SK-N-MC (cell line): ENCODE data around the gene ZSCAN9.

Experiments
- DNase-seq: peaks from one replicate; pipeline ENCODE4 v3.0.0-alpha.2; 2011; ENCODE audit warnings: low read depth, low spot score
- H3K27ac ChIP-seq: fragments of 200-600 bp; sonication (generic); 2 replicates; pipeline ENCODE4 v1.5.1; 2016; ENCODE audit warnings: mixed run types
- H3K36me3 ChIP-seq: fragments of 200-600 bp; sonication (generic); 2 replicates; pipeline ENCODE4 v1.6.1; 2017; ENCODE audit warnings: antibody characterized with exemption, low read length, mixed read lengths; ENCODE audit not compliant: insufficient read depth
- H3K4me3 ChIP-seq: fragments of 200-600 bp; sonication (generic); 2 replicates; pipeline ENCODE4 v1.5.1; 2016
- H3K9ac ChIP-seq: fragments of 200-600 bp; sonication (generic); 2 replicates; pipeline ENCODE4 v1.8.0; 2017; ENCODE audit warnings: mixed run types, mixed read lengths; ENCODE audit not compliant: insufficient read length
- H3K9me3 ChIP-seq: fragments of 200-600 bp; sonication (generic); 2 replicates; pipeline ENCODE4 v1.6.1; 2017; ENCODE audit warnings: low read depth, mild to moderate bottlenecking, antibody characterized with exemption, low read length, moderate library complexity, mixed read lengths
- EZH2 ChIP-seq: fragments of 200-600 bp; sonication (generic); IDR thresholded peaks from one replicate; pipeline ENCODE4 v1.6.1; 2017; ENCODE audit warnings: antibody characterized with exemption
- FOXP2 ChIP-seq: optimal IDR thresholded peaks from 2 replicates; pipeline ENCODE3; 2011; ENCODE audit warnings: mild to moderate bottlenecking, moderate library complexity; ENCODE audit not compliant: insufficient read depth; ENCODE audit errors: extremely low read length, control extremely low read depth
- POLR2AphosphoS5 ChIP-seq: IDR thresholded peaks from 2 replicates; pipeline ENCODE4 v1.6.1; 2012; ENCODE audit warnings: mild to moderate bottlenecking, low read depth, low read length, borderline replicate concordance

The ZSCAN9 gene

DNA sequence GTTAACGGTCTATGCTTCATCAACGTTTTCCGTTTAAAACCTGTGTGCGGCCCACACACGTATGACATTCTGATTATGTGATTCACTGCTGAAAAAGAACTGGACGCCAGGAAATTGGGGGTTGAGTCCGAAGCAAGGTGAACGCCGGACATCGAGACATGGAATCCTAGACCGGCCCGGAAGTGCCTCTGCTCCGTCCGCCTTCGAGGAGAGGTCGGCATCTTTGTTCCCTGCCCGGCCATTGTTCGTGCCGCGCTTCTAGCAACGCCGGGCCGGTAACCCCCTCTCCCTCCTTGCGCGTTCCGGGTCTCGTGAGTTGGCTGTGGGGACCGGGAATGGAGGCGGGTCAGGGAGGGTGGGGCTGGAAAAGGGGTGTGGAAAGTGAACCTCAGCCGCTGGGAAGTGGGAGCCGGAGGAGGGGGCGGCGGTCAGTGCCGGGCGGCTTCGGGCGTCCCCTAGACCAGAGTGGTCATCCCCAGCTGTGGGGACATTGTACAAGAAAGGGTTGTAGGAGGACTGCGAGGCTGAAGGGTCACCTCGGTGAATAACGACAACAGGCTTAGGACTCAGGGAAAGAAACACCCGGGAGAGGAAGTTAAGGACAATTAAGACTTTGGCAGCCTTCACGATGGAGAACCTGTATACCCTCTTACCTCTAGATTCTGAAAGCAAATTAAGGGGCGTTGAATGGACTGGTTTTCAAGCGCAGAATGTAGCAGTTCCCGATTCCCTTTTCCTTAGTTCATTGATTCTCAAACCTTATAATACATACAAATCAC lies at the start of gene ZSCAN9:
Gene ZSCAN9 (plus strand): TSS at position 220 of the 779 bp plus-strand sequence. CDS start 1,810 bp downstream, outside the sequence.
- no peaks in the 10 kb centered on the region for H3K9me3 ChIP-seq
- peak within 1 kb of the TSS; percentile 77 for H3K4me3 ChIP-seq
- peaks cover 19% of the 10 kb centered on the region; the same call in 1 of the 2 replicates for H3K36me3 ChIP-seq
- no peak for DNase-seq
- peak within 1 kb of the TSS; percentile 2; the same call in 1 of the 2 replicates for H3K27ac ChIP-seq
- TF ChIP-seq EZH2 = no peak
- TF ChIP-seq POLR2AphosphoS5 = peak; percentile 90
- peak within 1 kb of the TSS; percentile 47 for H3K9ac ChIP-seq

DNA sequence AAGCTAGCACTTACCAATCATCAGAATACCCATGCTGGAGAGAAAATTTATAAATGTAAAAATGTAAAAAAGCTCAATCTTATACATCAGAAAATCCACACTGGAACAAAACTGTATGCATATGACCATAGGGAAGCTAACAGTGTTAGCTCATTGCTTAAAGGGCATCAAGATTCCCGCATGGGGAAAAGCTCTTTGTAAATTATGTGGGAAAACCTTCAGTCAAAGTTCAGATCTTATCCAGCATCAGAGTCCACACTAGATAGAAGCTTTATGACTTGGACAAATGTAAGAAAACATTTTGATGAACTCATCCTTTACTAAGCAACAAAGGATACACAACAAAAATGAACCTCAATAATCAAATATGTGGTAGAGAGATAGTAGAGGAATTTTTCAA lies 48.7 kb upstream of the ZSCAN9 start:
- Histone ChIP-seq H3K27ac (no peak overlapping the region), H3K36me3 (no peaks in the 10 kb centered on the region), H3K9me3 (no peaks in the 10 kb centered on the region), H3K4me3 (no peak overlapping the region), H3K9ac (no peak overlapping the region)
- TF ChIP-seq EZH2 = no peak
- no peak for TF ChIP-seq FOXP2
- TF ChIP-seq POLR2AphosphoS5 = no peak
- no peak for DNase-seq

DNA sequence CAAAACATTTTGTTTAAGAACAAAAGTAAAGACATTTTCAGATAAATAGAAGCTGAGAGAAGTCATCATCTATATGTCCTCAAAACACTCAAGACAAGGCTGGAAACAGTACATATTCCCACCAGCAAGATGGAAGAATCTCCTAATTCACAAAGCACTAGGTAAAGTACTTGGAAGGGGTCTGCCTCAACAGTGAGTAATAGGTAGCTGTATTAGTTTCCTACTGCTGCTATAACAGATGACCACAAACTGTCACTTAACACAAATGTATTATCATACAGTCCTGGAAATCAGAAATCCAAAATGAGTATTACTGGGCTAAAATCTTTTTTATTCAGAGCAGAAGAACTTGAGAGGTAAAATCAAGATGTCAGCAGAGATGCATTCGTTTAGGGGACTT lies 42.8 kb upstream of the ZSCAN9 start:
- DNase-seq = no peak
- Histone ChIP-seq H3K9me3 (0 out of 2 replicates have a peak, but pooled peaks cover 2% of the 10 kb centered on the region), H3K27ac (no peak overlapping the region), H3K36me3 (no peaks in the 10 kb centered on the region), H3K4me3 (no peak overlapping the region), H3K9ac (no peak overlapping the region)
- TF ChIP-seq EZH2 (no peak), FOXP2 (no peak), POLR2AphosphoS5 (no peak)

DNA sequence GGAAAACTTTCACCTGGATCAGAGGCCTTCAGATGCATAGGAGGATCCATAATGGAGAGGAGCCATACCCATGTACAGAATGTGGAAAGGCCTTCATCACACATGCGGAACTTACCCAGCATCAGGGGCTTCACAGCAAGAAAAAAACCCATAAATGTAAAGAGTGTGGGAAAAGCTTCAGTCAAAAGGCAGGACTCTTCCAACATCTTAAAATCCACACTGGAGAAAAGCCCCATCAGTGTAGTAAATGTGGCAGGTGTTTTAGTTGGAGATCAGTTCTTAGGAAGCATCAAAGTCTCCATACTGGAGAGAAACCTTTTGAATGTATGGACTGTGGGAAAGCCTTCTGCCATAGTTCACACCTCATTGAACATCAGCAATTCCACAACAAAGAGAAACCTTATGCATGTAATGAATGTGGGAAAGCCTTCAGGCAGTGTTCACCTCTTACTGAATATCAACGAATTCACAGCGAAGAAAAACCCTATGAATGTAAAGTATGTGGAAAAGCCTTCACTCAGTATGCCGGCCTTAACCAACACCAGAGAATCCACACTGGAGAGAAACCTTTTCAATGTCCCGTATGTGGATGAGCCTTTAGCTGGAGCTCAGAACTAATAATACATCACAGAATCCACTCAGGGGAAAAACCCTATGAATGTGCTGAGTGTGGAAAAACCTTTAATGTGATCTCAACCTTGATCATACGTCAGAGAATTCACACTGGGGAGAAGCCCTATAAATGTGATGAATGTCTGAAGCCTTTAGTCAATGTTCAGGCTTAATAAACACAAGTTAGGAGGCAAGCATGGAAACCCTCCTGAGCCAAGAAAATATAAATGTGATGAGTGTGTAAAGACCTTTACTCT lies 36.7 kb upstream of the ZSCAN9 start:
- Histone ChIP-seq H3K36me3 (no peaks in the 10 kb centered on the region), H3K27ac (no peak overlapping the region), H3K4me3 (no peak overlapping the region), H3K9me3 (peaks cover 24% of the 10 kb centered on the region; the same call in 1 of the 2 replicates), H3K9ac (no peak overlapping the region)
- TF ChIP-seq POLR2AphosphoS5 (no peak), FOXP2 (no peak), EZH2 (no peak)
- no peak for DNase-seq

DNA sequence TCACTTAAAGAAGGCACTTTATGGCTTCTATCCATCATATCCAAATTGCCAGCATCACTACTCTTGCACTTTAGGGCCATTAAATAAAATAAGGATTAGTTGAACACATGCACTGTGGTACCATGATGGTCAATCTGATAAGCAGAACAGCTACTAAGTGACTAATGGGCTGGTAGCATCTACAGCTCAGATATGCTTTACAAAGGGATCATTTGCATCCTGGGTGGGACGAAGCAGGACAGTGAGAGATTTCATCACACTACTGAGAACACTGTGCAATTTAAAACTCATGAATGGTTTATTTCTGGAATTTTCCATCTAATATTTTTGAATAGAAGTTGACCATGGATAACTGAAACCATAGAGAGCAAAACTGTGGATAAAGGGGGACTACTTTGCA lies 25.1 kb upstream of the ZSCAN9 start:
- no peak for TF ChIP-seq FOXP2
- no peak for TF ChIP-seq POLR2AphosphoS5
- no peak for TF ChIP-seq EZH2

DNA sequence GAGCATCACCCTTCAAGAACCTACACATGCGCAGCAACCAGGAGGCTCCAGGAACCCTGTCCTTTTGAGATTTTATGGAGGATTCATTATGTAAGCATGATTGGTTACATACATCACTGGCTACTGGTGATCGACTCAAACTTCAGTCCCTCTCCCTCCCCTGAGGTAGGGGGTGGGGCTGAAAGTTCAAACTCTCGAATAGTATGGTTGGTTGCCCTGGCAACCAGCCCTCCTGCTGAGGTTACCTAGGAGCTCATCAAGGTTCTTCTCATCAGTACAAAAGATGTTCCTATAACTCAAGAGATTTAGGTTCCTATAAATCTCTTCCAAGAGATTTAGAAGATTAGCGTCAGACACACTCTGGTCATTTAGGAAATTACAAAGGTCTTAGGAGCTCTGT lies 21.9 kb upstream of the ZSCAN9 start:
- Histone ChIP-seq H3K36me3 (no peaks in the 10 kb centered on the region), H3K4me3 (no peak overlapping the region), H3K9ac (no peak overlapping the region), H3K9me3 (no peaks in the 10 kb centered on the region), H3K27ac (no peak overlapping the region)
- DNase-seq = no peak
- TF ChIP-seq FOXP2 (no peak), EZH2 (no peak), POLR2AphosphoS5 (no peak)

More for the DNA sequence above, 25.1 kb upstream of the ZSCAN9 start:
- no peaks in the 10 kb centered on the region for H3K9me3 ChIP-seq
- H3K27ac ChIP-seq = no peak overlapping the region
- H3K9ac ChIP-seq = no peak overlapping the region
- no peak for DNase-seq
- H3K4me3 ChIP-seq = no peak overlapping the region
- H3K36me3 ChIP-seq = no peaks in the 10 kb centered on the region

DNA sequence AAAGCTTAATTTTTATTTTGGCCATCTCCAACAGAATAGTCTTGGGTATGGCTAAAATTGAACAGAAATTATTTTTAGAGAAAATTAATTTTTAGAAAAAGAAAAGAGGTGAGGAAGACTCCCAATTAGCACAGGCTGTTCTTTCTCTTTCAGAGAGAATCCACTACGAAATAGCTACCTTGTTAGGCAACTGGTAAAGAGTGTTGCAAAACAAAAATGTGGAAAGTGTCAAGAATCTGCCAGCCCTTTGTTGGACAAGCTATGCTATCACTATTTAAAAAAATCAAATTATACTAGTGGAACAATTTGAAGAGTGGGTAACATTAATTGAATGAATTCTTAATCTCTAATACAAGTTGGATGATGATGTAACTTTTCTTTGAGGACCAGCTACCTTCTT lies 19.2 kb upstream of the ZSCAN9 start:
- TF ChIP-seq POLR2AphosphoS5 (no peak), EZH2 (no peak)
- no peak for DNase-seq

DNA sequence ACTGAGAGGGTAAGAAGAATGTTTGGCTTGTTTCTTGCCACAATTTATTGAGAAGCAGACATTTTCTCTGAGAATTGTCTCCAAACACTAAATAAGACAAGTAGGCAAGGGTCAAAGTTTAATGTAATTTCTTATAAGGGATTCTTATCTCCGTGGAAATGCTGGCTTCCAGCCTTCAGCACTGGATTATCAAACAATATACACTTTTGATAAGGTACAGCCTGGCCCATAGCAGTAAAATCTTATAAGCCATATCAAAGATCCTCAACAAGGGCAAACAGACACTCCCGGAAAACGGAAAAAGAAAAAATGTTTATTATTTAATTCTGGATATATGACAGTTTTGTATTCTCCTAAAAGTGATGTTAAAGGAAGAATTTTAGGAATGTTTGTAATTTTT lies 18.5 kb upstream of the ZSCAN9 start:
- Histone ChIP-seq H3K36me3 (no peaks in the 10 kb centered on the region), H3K4me3 (no peak overlapping the region), H3K9ac (no peak overlapping the region), H3K27ac (no peak overlapping the region), H3K9me3 (no peaks in the 10 kb centered on the region)
- DNase-seq = no peak
- no peak for TF ChIP-seq POLR2AphosphoS5
- TF ChIP-seq FOXP2 = no peak
- TF ChIP-seq EZH2 = no peak

More for the DNA sequence above, 19.2 kb upstream of the ZSCAN9 start:
- Histone ChIP-seq H3K9me3 (no peaks in the 10 kb centered on the region), H3K36me3 (no peaks in the 10 kb centered on the region), H3K27ac (no peak overlapping the region), H3K4me3 (no peak overlapping the region), H3K9ac (no peak overlapping the region)
